ENCODE results near the gene KCNQ4. TPM values are rescaled to one million over a fixed set of nuclear protein-coding genes. Genes with fewer than 3 reads are reported as not detected.

Gene KCNQ4
- total and polyA plus RNA-seq, 3 donors from 2014 or later = 1.4 to 2.4 (median 2.3) TPM

- TF ChIP-seq, protein P1, sequence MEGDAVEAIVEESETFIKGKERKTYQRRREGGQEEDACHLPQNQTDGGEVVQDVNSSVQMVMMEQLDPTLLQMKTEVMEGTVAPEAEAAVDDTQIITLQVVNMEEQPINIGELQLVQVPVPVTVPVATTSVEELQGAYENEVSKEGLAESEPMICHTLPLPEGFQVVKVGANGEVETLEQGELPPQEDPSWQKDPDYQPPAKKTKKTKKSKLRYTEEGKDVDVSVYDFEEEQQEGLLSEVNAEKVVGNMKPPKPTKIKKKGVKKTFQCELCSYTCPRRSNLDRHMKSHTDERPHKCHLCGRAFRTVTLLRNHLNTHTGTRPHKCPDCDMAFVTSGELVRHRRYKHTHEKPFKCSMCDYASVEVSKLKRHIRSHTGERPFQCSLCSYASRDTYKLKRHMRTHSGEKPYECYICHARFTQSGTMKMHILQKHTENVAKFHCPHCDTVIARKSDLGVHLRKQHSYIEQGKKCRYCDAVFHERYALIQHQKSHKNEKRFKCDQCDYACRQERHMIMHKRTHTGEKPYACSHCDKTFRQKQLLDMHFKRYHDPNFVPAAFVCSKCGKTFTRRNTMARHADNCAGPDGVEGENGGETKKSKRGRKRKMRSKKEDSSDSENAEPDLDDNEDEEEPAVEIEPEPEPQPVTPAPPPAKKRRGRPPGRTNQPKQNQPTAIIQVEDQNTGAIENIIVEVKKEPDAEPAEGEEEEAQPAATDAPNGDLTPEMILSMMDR (IDR thresholded peaks at IDR 0.05) = no peak
- no peak for TF ChIP-seq POLR2A (IDR thresholded peaks at IDR 0.05)
- Histone ChIP-seq H3K27me3 (no peaks in the 10 kb centered on the region), H3K9me3 (no peaks in the 10 kb centered on the region), H3K4me1 (no peaks in the 10 kb centered on the region), H3K27ac (no peak overlapping the region), H3K4me3 (no peak overlapping the region), H3K36me3 (ENCODE audit: low read depth, missing control alignments) (no peaks in the 10 kb centered on the region)
- WGBS, 2 donors = 98 to 99% methylated on average over 5 of the region's 5 CpGs
- intact Hi-C loops (cut with DNase I; ENCODE audit: low total_unique reads) = loop anchor here (10.0 kb wide), 1 partner anchor 65 kb away; no protein-coding TSS in a partner anchor
- DNase-seq = no peak
Measured at GRCh38 chr1:40839943-40840335, 56.4 kb downstream of the KCNQ4 start.

DNA sequence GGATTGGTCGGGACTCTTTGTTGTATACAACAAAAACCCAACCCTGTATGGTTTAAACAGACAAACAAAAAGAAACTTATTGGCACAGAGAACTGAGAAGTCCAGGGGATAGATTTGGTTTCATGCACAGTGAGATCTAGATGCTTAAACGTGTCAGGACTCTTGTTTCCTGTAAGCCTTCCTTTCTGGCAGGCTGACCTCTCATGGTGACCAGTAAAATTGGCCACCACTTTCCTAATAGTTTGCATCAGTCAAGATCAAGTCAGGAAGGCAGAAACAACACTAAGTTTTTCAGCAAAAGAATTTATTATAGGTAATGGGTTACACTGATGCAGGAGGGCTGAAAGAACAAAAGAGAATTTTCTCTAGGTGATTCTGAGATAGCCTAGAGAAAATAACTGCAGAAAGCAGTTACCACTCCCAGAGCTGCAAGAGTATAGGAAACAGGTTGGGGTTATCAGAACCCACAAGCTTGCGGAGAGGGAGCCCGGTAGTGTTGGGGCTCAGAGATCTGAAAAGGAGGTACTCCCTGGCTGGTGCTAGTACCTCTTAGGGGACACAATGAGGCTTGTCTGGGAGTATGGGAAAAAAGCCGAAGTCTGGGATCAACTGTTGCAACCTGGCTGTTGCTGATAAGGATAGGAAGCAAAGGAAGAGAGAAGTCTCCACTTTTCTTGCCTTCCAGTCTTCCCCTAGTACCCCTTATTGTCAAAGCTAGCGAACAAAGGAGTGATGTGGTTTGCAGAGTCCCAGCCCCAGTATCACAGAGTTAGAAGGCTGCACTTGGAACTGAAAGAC is 57.1 kb downstream of the KCNQ4 start:
- 67 to 70% methylated on average over 6 of the region's 6 CpGs for WGBS, 2 donors

DNA sequence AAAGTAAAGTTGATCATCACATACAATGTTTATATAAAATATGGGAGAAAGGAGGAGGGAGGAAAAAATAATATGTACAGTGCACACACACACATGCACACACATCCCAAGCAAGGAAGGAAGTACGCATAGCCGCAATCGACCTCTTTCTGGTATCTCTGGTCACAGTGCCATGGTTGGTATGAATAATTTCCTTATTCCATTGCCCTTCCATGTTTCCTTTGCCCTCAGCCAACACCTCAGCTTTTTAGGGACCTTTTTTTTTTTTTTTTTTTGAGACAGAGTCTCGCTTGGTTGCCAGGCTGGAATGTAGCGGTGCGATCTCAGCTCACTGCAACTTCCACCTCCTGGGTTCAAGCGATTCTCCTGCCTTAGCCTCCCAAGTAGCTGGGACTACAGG is 58.0 kb downstream of the KCNQ4 start:
- TF ChIP-seq POLR2A (IDR thresholded peaks at IDR 0.05) = no peak
- TF ChIP-seq, protein P1 (IDR thresholded peaks at IDR 0.05) = no peak
- Histone ChIP-seq H3K36me3 (ENCODE audit: low read depth, missing control alignments) (no peaks in the 10 kb centered on the region), H3K4me3 (no peak overlapping the region), H3K27me3 (no peaks in the 10 kb centered on the region), H3K27ac (no peak overlapping the region), H3K4me1 (no peaks in the 10 kb centered on the region), H3K9me3 (no peaks in the 10 kb centered on the region)
- intact Hi-C loops (cut with DNase I; ENCODE audit: low total_unique reads) = loop anchor here (10.0 kb wide), 1 partner anchor 67 kb away; no protein-coding TSS in a partner anchor
- 94 to 96% methylated on average over 7 of the region's 7 CpGs for WGBS, 2 donors
- DNase-seq = no peak

More for the DNA sequence above, 57.1 kb downstream of the KCNQ4 start:
- Histone ChIP-seq H3K4me1 (no peaks in the 10 kb centered on the region), H3K4me3 (no peak overlapping the region), H3K27ac (no peak overlapping the region), H3K9me3 (no peaks in the 10 kb centered on the region), H3K27me3 (no peaks in the 10 kb centered on the region), H3K36me3 (ENCODE audit: low read depth, missing control alignments) (no peaks in the 10 kb centered on the region)
- TF ChIP-seq, protein P1 (IDR thresholded peaks at IDR 0.05) = no peak
- TF ChIP-seq POLR2A (IDR thresholded peaks at IDR 0.05) = no peak
- DNase-seq = no peak
- intact Hi-C loops (cut with DNase I; ENCODE audit: low total_unique reads) = loop anchor here (10.0 kb wide), 1 partner anchor 66 kb away; no protein-coding TSS in a partner anchor

DNA sequence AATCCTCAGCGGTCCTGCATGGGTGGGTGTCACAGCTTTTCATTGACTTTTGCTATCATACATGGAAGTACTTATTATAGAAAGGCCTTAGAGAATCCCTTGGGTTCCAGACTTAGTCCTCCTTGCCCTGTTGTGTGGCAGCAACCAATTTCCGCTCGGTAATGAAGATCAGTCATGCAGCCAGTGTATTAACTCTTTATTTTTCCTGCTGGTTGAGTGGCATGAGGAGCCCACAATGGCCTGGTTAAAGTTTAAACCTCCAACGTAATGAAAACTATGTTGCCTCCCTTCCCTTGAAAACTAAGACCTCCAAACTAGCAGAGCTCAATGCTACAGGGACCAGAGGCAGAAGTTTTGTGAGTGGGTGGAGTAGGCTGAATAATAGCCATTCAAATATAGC is 58.6 kb downstream of the KCNQ4 start:
- intact Hi-C loops (cut with DNase I; ENCODE audit: low total_unique reads) = loop anchor here (10.0 kb wide), 1 partner anchor 67 kb away; no protein-coding TSS in a partner anchor
- Histone ChIP-seq H3K27me3 (no peaks in the 10 kb centered on the region), H3K9me3 (no peaks in the 10 kb centered on the region), H3K4me3 (no peak overlapping the region), H3K36me3 (ENCODE audit: low read depth, missing control alignments) (no peaks in the 10 kb centered on the region), H3K27ac (no peak overlapping the region), H3K4me1 (no peaks in the 10 kb centered on the region)
- no peak for DNase-seq
- TF ChIP-seq, protein P1 (IDR thresholded peaks at IDR 0.05) = no peak
- no peak for TF ChIP-seq POLR2A (IDR thresholded peaks at IDR 0.05)
- 84% methylated on average over 4 of the region's 4 CpGs for WGBS, 2 donors
